ENCODE measurements around the gene XCR1. TPM values are rescaled to one million over a fixed set of nuclear protein-coding genes. Genes with fewer than 3 reads are reported as not detected.

Gene XCR1
- total RNA-seq, 1 donor from 2014 or later = 0.32 TPM

- H3K36me3 ChIP-seq = peaks cover 97% of the 10 kb centered on the region
- DNase-seq (no peak), ATAC-seq (peak; percentile 18 to 53)
- H3K4me3 ChIP-seq = no peak overlapping the region
- no peaks in the 10 kb centered on the region for H3K27me3 ChIP-seq (ENCODE audit: low read depth)
- intact Hi-C loops (cut with DNase I) = no loop called here
- no peaks in the 10 kb centered on the region for H3K9me3 ChIP-seq
- H3K27ac ChIP-seq = peak overlapping the region; percentile 50
- TF ChIP-seq CTCF (IDR thresholded peaks at IDR 0.05) = no peak
- peaks cover 19% of the 10 kb centered on the region for H3K4me1 ChIP-seq
These were observed 47.9 kb downstream of the XCR1 start for GRCh38 chr3:45979378-45979777.

DNA sequence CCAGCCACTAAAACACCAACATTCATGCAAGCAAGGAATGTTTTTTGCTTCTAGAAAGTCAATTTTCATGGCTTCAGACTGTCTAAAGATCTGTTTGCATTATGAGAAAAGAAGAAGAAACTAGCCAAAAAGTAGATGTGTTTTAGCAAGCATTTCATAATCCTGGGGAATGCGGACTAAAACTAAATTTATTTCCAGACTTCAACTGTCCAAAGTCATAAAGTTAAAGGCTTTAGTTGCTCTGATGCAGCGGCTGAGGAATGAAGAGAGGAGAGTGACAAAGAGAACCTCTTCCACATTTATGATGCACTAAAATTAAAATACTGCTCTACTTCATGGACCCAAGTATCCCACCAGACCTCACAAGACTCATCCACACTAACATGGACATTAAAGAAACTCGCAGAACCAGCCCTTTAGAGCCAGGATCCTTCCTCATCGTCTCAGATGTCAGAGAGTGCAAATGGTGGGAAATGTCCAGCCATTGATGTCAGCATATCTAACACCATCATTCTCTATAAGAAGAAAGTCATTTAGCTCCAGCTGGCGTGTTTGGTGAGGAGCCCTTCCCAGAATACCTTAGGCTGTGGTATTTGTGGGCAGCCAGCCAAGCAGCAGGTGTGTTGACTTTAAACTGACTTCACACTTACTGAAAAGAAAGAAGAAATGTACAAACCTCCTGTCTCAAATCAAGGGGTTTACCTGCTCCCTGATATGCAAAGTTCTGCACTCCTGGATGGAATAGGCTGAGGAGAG is 49.1 kb downstream of the XCR1 start:
- no peaks in the 10 kb centered on the region for H3K27me3 ChIP-seq (ENCODE audit: low read depth)
- H3K9me3 ChIP-seq = no peaks in the 10 kb centered on the region
- peak; percentile 84 to 89 for ATAC-seq
- H3K4me1 ChIP-seq = peaks cover 12% of the 10 kb centered on the region
- H3K36me3 ChIP-seq = peaks cover 96% of the 10 kb centered on the region
- H3K4me3 ChIP-seq = no peak overlapping the region
- DNase-seq = peak; percentile 86
- H3K27ac ChIP-seq = peak overlapping the region; percentile 50
- intact Hi-C loops (cut with DNase I) = no loop called here
- no peak for TF ChIP-seq CTCF (IDR thresholded peaks at IDR 0.05)

GRCh38 chr3:45976191-45977091 is 50.8 kb downstream of the XCR1 start:
- H3K27ac ChIP-seq = peak overlapping the region; percentile 10

DNA sequence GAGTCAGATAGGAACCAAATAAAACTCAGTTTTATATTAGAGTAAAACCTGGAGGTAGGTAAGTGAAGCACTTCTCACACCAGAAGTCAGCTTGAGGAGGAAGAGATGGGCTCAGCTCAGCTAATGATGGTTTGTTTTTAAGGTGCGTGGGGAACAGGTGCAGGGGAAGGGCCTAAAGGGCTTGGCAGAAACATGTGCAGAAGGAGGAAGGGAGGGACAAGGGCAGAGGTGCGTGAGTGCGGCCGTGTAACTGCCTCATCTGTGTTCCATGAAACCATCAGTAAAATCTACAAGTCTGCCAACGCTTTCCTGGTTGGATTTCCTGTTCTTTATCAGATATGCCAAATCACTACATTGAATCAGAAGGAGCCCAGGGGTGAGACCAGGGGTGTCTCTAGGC is 51.6 kb downstream of the XCR1 start:
- Histone ChIP-seq H3K4me1 (peaks cover 26% of the 10 kb centered on the region), H3K9me3 (no peaks in the 10 kb centered on the region), H3K4me3 (no peak overlapping the region), H3K27ac (no peak overlapping the region), H3K27me3 (ENCODE audit: low read depth) (no peaks in the 10 kb centered on the region), H3K36me3 (peaks cover 94% of the 10 kb centered on the region)
- no peak for ATAC-seq
- intact Hi-C loops (cut with DNase I) = no loop called here
- TF ChIP-seq CTCF (IDR thresholded peaks at IDR 0.05) = no peak
- DNase-seq = no peak

More at GRCh38 chr3:45976191-45977091, 50.8 kb downstream of the XCR1 start:
- DNase-seq (no peak), ATAC-seq (no peak)
- no peak for TF ChIP-seq CTCF (IDR thresholded peaks at IDR 0.05)
- H3K27me3 ChIP-seq (ENCODE audit: low read depth) = no peaks in the 10 kb centered on the region
- no peak overlapping the region for H3K4me3 ChIP-seq
- intact Hi-C loops (cut with DNase I) = no loop called here
- H3K36me3 ChIP-seq = peaks cover 96% of the 10 kb centered on the region
- no peaks in the 10 kb centered on the region for H3K9me3 ChIP-seq
- peaks cover 26% of the 10 kb centered on the region for H3K4me1 ChIP-seq

- Histone ChIP-seq H3K4me1 (peaks cover 26% of the 10 kb centered on the region), H3K27ac (no peak overlapping the region), H3K36me3 (peaks cover 94% of the 10 kb centered on the region), H3K4me3 (no peak overlapping the region), H3K9me3 (no peaks in the 10 kb centered on the region), H3K27me3 (ENCODE audit: low read depth) (no peaks in the 10 kb centered on the region)
- intact Hi-C loops (cut with DNase I) = no loop called here
- ATAC-seq (no peak), DNase-seq (no peak)
- no peak for TF ChIP-seq CTCF (IDR thresholded peaks at IDR 0.05)
These were observed 52.6 kb downstream of the XCR1 start for GRCh38 chr3:45974686-45975085.
